SK-N-SH (cell line): ENCODE measurements around the gene TMEM44.
A peak's percentile ranks its signal among the peaks of the same experiment; 100 is the strongest.

Source experiments
- CTCF ChIP-seq: fragments of 200-600 bp; sonication (generic); IDR thresholded peaks from 2 replicates; pipeline ENCODE4 v1.6.1; 2017; ENCODE audit warnings: antibody characterized with exemption, mild to moderate bottlenecking, moderate library complexity
- JUND ChIP-seq: IDR thresholded peaks from 2 replicates; pipeline ENCODE4 v1.4.0; 2012
- MXI1 ChIP-seq: IDR thresholded peaks from 2 replicates; pipeline ENCODE4 v1.6.1; 2012; ENCODE audit warnings: mild to moderate bottlenecking, low read depth, low read length, improper control_type of control experiment
- POLR2AphosphoS5 ChIP-seq: IDR thresholded peaks from 2 replicates; pipeline ENCODE4 v1.6.1; 2012; ENCODE audit warnings: low read depth, low read length
- REST ChIP-seq: IDR thresholded peaks from 2 replicates; pipeline ENCODE4 v1.6.1; 2012; ENCODE audit warnings: mild to moderate bottlenecking, low read depth, low read length, moderate library complexity
- SIN3A ChIP-seq: IDR thresholded peaks from 2 replicates; pipeline ENCODE4 v1.6.1; 2012; ENCODE audit warnings: low read depth, mild to moderate bottlenecking, low read length, moderate library complexity, borderline replicate concordance
- SMC3 ChIP-seq: IDR thresholded peaks from 2 replicates; pipeline ENCODE4 v1.6.1; 2012; ENCODE audit warnings: low read depth, low read length, improper control_type of control experiment
- TAF1 ChIP-seq: IDR thresholded peaks from 2 replicates; pipeline ENCODE4 v1.6.1; 2012; ENCODE audit warnings: low read depth, mild to moderate bottlenecking, low read length, moderate library complexity, borderline replicate concordance
- YY1 ChIP-seq: IDR thresholded peaks from 2 replicates; pipeline ENCODE4 v1.4.0; 2012; ENCODE audit warnings: low read depth, mild to moderate bottlenecking
- TF ChIP-seq, protein P1 (sequence below): IDR thresholded peaks from 2 replicates; pipeline ENCODE4 v1.4.0; 2012; ENCODE audit warnings: low read depth, borderline replicate concordance

DNA sequence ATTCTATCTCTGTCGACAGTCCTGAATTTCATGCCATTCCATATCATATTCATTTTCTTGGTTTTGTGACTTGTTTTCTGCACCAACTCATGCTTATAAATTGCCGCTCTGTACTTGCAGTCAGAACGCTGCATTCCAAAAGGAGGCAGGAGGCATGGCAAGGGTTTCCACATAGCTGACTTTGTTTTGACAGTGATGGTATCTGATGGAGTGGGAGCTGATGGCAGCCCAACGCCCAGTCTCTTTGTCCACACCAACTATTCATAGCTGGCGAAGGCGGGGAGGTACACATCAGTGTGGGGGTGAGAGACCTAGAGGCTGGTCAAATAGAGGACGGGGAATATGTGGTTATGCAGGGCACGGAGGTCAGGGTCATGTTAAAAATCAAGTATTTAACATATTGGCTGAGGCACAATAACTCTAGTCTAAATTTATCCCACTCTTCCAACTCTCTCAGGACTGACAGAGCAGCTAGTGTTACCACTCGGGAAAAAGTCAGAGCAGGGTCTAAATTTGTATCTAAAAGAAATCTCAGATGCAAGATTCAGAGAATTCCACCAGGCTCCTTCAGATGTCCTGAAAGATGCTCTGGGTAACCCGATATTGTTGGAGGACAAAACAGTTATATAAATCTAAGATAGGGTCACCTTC, 78.6 kb downstream of the TMEM44 start:
- TF ChIP-seq CTCF (no peak), REST (no peak), SMC3 (no peak), JUND (peak; percentile 38; the same call in 1 of the 2 replicates), POLR2AphosphoS5 (no peak), MXI1 (no peak), YY1 (no peak), TAF1 (no peak), SIN3A (no peak)
- TF ChIP-seq, protein P1, sequence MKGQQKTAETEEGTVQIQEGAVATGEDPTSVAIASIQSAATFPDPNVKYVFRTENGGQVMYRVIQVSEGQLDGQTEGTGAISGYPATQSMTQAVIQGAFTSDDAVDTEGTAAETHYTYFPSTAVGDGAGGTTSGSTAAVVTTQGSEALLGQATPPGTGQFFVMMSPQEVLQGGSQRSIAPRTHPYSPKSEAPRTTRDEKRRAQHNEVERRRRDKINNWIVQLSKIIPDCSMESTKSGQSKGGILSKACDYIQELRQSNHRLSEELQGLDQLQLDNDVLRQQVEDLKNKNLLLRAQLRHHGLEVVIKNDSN = no peak
